Measurements from ENCODE around the gene IFI6.
"Not testable (repeated sequence)": the region's sequence is repeated elsewhere in the genome, so short reads cannot be mapped to it uniquely, and the experiment has no call there.

The IFI6 gene

GRCh38 chr1:27656157-27656893 lies 15.7 kb downstream of the IFI6 start:
- peak; percentile 39 for DNase-seq
- in situ Hi-C loops (cut with MboI; ENCODE audit: low pct_unique_long_range_greater_than_20kb, low sequenced_read_pairs), result no loop called here

- peak; percentile 24 for DNase-seq
- in situ Hi-C loops (cut with MboI; ENCODE audit: low pct_unique_long_range_greater_than_20kb, low sequenced_read_pairs), result no loop called here
These were observed 16.6 kb downstream of the IFI6 start for GRCh38 chr1:27655151-27655937.

GRCh38 chr1:27652111-27652864 lies 19.7 kb downstream of the IFI6 start:
- DNase-seq, result no peak
- in situ Hi-C loops (cut with MboI; ENCODE audit: low pct_unique_long_range_greater_than_20kb, low sequenced_read_pairs), result no loop called here

- peak; percentile 66 for DNase-seq
- in situ Hi-C loops (cut with MboI; ENCODE audit: low pct_unique_long_range_greater_than_20kb, low sequenced_read_pairs), result no loop called here
These were observed 21.3 kb downstream of the IFI6 start for GRCh38 chr1:27650539-27651175.

- in situ Hi-C loops (cut with MboI; ENCODE audit: low pct_unique_long_range_greater_than_20kb, low sequenced_read_pairs), result no loop called here
- no peak for DNase-seq
These were observed 21.8 kb downstream of the IFI6 start for GRCh38 chr1:27650171-27650538.

- in situ Hi-C loops (cut with MboI; ENCODE audit: low pct_unique_long_range_greater_than_20kb, low sequenced_read_pairs), result no loop called here
- DNase-seq, result no peak
These were observed 22.7 kb downstream of the IFI6 start for GRCh38 chr1:27649306-27649635.

- in situ Hi-C loops (cut with MboI; ENCODE audit: low pct_unique_long_range_greater_than_20kb, low sequenced_read_pairs), result no loop called here
- no peak for DNase-seq
These were observed 23.2 kb downstream of the IFI6 start for GRCh38 chr1:27648602-27649305.

- in situ Hi-C loops (cut with MboI; ENCODE audit: low pct_unique_long_range_greater_than_20kb, low sequenced_read_pairs), result no loop called here
- no peak for DNase-seq
These were observed 24.7 kb downstream of the IFI6 start for GRCh38 chr1:27647328-27647727.

- no peak for DNase-seq
- in situ Hi-C loops (cut with MboI; ENCODE audit: low pct_unique_long_range_greater_than_20kb, low sequenced_read_pairs), result no loop called here
These were observed 25.3 kb downstream of the IFI6 start for GRCh38 chr1:27646676-27647075.

- in situ Hi-C loops (cut with MboI; ENCODE audit: low pct_unique_long_range_greater_than_20kb, low sequenced_read_pairs), result no loop called here
- no peak for DNase-seq
These were observed 26.9 kb downstream of the IFI6 start for GRCh38 chr1:27645071-27645415.

- in situ Hi-C loops (cut with MboI; ENCODE audit: low pct_unique_long_range_greater_than_20kb, low sequenced_read_pairs), result no loop called here
- DNase-seq, result no peak
These were observed 27.5 kb downstream of the IFI6 start for GRCh38 chr1:27644369-27645070.

- in situ Hi-C loops (cut with MboI; ENCODE audit: low pct_unique_long_range_greater_than_20kb, low sequenced_read_pairs), result no loop called here
- DNase-seq, result peak; percentile 61
These were observed 28.2 kb downstream of the IFI6 start for GRCh38 chr1:27643600-27644368.

- in situ Hi-C loops (cut with MboI; ENCODE audit: low pct_unique_long_range_greater_than_20kb, low sequenced_read_pairs); DNase-seq: not testable (repeated sequence)
These were observed 31.5 kb downstream of the IFI6 start for GRCh38 chr1:27640514-27640913.

GRCh38 chr1:27638805-27639204 lies 33.2 kb downstream of the IFI6 start:
- in situ Hi-C loops (cut with MboI; ENCODE audit: low pct_unique_long_range_greater_than_20kb, low sequenced_read_pairs), result no loop called here

GRCh38 chr1:27638047-27638734 lies 33.8 kb downstream of the IFI6 start:
- in situ Hi-C loops (cut with MboI; ENCODE audit: low pct_unique_long_range_greater_than_20kb, low sequenced_read_pairs), result no loop called here
- DNase-seq, result no peak

More at GRCh38 chr1:27638805-27639204, 33.2 kb downstream of the IFI6 start:
- DNase-seq, result no peak

- in situ Hi-C loops (cut with MboI; ENCODE audit: low pct_unique_long_range_greater_than_20kb, low sequenced_read_pairs), result no loop called here
- no peak for DNase-seq
These were observed 36.4 kb downstream of the IFI6 start for GRCh38 chr1:27635396-27636142.

GRCh38 chr1:27634985-27635367 lies 37.0 kb downstream of the IFI6 start, which contains the start of gene FGR:
Gene FGR (minus strand): TSS chr1:27635185. CDS start chr1:27623916, 11,269 bp downstream.
- in situ Hi-C loops (cut with MboI; ENCODE audit: low pct_unique_long_range_greater_than_20kb, low sequenced_read_pairs), result no loop called here
- DNase-seq, result no peak
